ENCODE measurements around the gene BYSL.

DNA sequence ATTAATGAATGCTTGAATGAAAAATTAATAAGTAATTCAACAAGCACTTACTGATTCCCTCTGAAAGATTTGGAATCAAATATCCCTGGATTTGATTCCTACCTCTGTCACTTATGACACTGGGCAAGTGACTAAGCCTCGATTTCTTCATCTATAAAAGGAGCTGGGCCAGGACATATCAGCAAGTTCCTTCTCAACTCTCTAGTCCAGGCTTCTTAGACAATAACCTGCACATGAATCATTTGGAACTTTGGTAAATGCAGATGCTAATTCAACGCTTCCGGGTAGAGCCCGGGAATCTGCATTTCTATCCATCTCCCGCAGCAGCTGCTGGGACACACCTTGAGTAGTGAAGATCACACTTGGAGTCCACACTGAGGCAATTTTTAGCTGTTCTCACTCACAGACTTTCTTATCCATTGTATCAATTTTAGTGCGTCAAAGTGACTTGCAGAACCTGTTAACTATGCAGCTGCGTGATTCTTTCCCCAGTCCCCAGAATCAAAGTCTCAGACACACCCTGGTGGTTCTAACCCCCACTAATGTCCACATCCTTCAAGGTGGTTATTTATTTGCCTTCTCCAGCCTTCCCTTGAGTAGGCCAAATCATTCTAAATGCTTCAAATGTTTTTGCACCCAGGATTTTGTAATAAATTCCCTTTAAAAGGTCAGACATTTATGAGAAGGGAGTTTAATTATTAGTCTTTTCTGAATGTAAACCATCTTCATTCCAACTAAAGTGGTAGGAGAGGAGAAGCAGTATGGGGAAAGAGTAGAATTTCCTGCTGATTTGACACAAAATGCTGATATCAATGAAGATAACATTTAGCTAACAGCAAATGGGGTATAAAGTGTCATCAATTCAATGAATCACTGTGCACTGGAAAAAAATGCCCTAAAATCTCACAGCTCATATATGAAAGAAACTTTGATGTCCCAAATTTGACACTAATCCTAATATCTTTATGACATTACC lies 46.3 kb downstream of the BYSL start:
- TF ChIP-seq, protein P1, sequence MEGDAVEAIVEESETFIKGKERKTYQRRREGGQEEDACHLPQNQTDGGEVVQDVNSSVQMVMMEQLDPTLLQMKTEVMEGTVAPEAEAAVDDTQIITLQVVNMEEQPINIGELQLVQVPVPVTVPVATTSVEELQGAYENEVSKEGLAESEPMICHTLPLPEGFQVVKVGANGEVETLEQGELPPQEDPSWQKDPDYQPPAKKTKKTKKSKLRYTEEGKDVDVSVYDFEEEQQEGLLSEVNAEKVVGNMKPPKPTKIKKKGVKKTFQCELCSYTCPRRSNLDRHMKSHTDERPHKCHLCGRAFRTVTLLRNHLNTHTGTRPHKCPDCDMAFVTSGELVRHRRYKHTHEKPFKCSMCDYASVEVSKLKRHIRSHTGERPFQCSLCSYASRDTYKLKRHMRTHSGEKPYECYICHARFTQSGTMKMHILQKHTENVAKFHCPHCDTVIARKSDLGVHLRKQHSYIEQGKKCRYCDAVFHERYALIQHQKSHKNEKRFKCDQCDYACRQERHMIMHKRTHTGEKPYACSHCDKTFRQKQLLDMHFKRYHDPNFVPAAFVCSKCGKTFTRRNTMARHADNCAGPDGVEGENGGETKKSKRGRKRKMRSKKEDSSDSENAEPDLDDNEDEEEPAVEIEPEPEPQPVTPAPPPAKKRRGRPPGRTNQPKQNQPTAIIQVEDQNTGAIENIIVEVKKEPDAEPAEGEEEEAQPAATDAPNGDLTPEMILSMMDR (IDR thresholded peaks at IDR 0.05 in 2 of 3, conservative IDR thresholded peaks at IDR 0.05 in 1 of 3; ENCODE audit: insufficient read depth in 2 of 3, low read depth in 1 of 3, low read length in 3 of 3): peak in 1 of 3 experiments; percentile 36; a peak in 2 of 6 replicates
- TF ChIP-seq EHMT2 (IDR thresholded peaks at IDR 0.05): no peak
- no peak; the same call in 1 of the 2 replicates for TF ChIP-seq ZFP1 (CRISPR knock-in tag; IDR thresholded peaks at IDR 0.05)
- TF ChIP-seq TFAM (CRISPR knock-in tag; conservative IDR thresholded peaks at IDR 0.05): no peak
- peak; percentile 28; the same call in 1 of the 2 replicates for TF ChIP-seq TEAD4 (IDR thresholded peaks at IDR 0.05; ENCODE audit: low read length)
- no peak for TF ChIP-seq TEAD4 (CRISPR knock-in tag; IDR thresholded peaks at IDR 0.05; ENCODE audit: borderline replicate concordance)
- peak; percentile 80 for TF ChIP-seq FOSL1 (tag; conservative IDR thresholded peaks at IDR 0.05)
- no peak for TF ChIP-seq MCM2 (IDR thresholded peaks at IDR 0.05; ENCODE audit: low read depth)
